ENCODE measurements around the gene PEAK1. TPM values are rescaled to one million over a fixed set of nuclear protein-coding genes. Genes with fewer than 3 reads are reported as not detected.

Gene PEAK1
- total and polyA plus RNA-seq, 10 of the 15 experiments (the other 5 are each of a cell fraction or from before 2014, with no cell fraction given): 0.62 to 24.2 (median 11.2) TPM

GRCh38 chr15:77468896-77469295, 49.0 kb upstream of the PEAK1 start:
- ATAC-seq: no peak
- no peak for TF ChIP-seq MYC (IDR thresholded peaks at IDR 0.05; ENCODE audit: insufficient read depth, insufficient read length, insufficient replicate concordance, low read length, severe bottlenecking)
- no peak for TF ChIP-seq KDM1A (IDR thresholded peaks at IDR 0.05; ENCODE audit: borderline replicate concordance)
- no peak for TF ChIP-seq BRCA1 (IDR thresholded peaks at IDR 0.05; ENCODE audit: low read depth, low read length)
- TF ChIP-seq POLR2A (IDR thresholded peaks at IDR 0.05; ENCODE audit: low read depth, low read length): no peak
- TF ChIP-seq LARP7 (IDR thresholded peaks at IDR 0.05): no peak
- TF ChIP-seq YBX1 (IDR thresholded peaks at IDR 0.05): no peak
- no peak for TF ChIP-seq DPF2 (IDR thresholded peaks at IDR 0.05)
- no peak for TF ChIP-seq CBX5 (IDR thresholded peaks at IDR 0.05; ENCODE audit: low read depth)
- no peak for TF ChIP-seq POLR2AphosphoS5 (IDR thresholded peaks at IDR 0.05; ENCODE audit: low read length)
- no peaks in the 10 kb centered on the region for H3K27me3 ChIP-seq (replicated peaks in 1 of 2; ENCODE audit: control insufficient read depth in 2 of 2, insufficient read depth in 2 of 2, low read length in 1 of 2)
- CTCF ChIA-PET: no interaction called here
- H3K4me1 ChIP-seq (ENCODE audit: control insufficient read depth, insufficient read depth, low read length): no peaks in the 10 kb centered on the region
- H3K9me3 ChIP-seq (replicated peaks; ENCODE audit: control insufficient read depth, insufficient read depth, low read length): no peaks in the 10 kb centered on the region
- intact Hi-C loops (cut with micrococcal nuclease; ENCODE audit: unreplicated experiment) (no loop called here), in situ Hi-C loops (cut with MboI) (no loop called here)
- 96% methylated on average over 3 of the region's 3 CpGs for whole genome bisulfite sequencing (ENCODE audit: insufficient coverage, insufficient replicate concordance, low lambda C conversion rate, missing lambda C conversion rate)
- H4K20me1 ChIP-seq (ENCODE audit: control insufficient read depth, insufficient read depth): no peaks in the 10 kb centered on the region
- no peak overlapping the region for H3K9ac ChIP-seq (ENCODE audit: control insufficient read depth, insufficient read depth, low read length)
- SMC1A ChIA-PET (ENCODE audit: uncharacterized antibody, unreplicated experiment): interaction anchor here (1.8 kb wide), 1 partner anchor 28 kb away, joined by 5 read pairs; no protein-coding TSS in a partner anchor
- H2AFZ ChIP-seq (ENCODE audit: control insufficient read depth, low read depth, low read length): no peak overlapping the region
- no peak overlapping the region for H3K4me2 ChIP-seq (ENCODE audit: control insufficient read depth, insufficient read depth)
- no peak for FAIRE-seq
- no TSS peak for BruUV-seq (replicated peaks)
- H3K27ac ChIP-seq (ENCODE audit: control insufficient read depth, insufficient read depth): no peak overlapping the region
- no peak for DNase-seq (ENCODE audit: low read depth, low spot score)
- POLR2A ChIA-PET: no interaction called here
- peaks cover 4 to 41% of the 10 kb centered on the region in 2 experiments for H3K36me3 ChIP-seq (ENCODE audit: control insufficient read depth in 2 of 2, insufficient read depth in 2 of 2, low read length in 1 of 2)
- no peaks in the 10 kb centered on the region for H3K79me2 ChIP-seq (ENCODE audit: control insufficient read depth, insufficient read depth, low read length)
- no peak overlapping the region for H3K4me3 ChIP-seq
- RAD21 ChIA-PET (ENCODE audit: unreplicated experiment): no interaction called here

- ChIA-PET POLR2A (interaction anchor here (0.6 kb wide), 2 partner anchors 235 to 303 kb away, joined by 3 to 6 read pairs; no protein-coding TSS in a partner anchor), SMC1A (ENCODE audit: uncharacterized antibody, unreplicated experiment) (interaction anchor here (1.0 to 1.5 kb wide), 5 partner anchors 9 to 30 kb away, joined by 3 to 4 read pairs (median 3); no protein-coding TSS in a partner anchor), RAD21 (ENCODE audit: unreplicated experiment) (interaction anchor here (1.1 kb wide), 1 partner anchor 45 kb away, joined by 4 read pairs; no protein-coding TSS in a partner anchor), CTCF (no interaction called here)
- Histone ChIP-seq H3K79me2 (ENCODE audit: control insufficient read depth, insufficient read depth, low read length) (no peaks in the 10 kb centered on the region), H3K9ac (ENCODE audit: control insufficient read depth, insufficient read depth, low read length) (no peak overlapping the region), H3K27ac (ENCODE audit: control insufficient read depth, insufficient read depth) (no peak overlapping the region), H3K36me3 (ENCODE audit: control insufficient read depth in 2 of 2, insufficient read depth in 2 of 2, low read length in 1 of 2) (peaks cover 1 to 37% of the 10 kb centered on the region in 2 experiments), H3K9me3 (replicated peaks; ENCODE audit: control insufficient read depth, insufficient read depth, low read length) (no peaks in the 10 kb centered on the region), H3K27me3 (replicated peaks in 1 of 2; ENCODE audit: control insufficient read depth in 2 of 2, insufficient read depth in 2 of 2, low read length in 1 of 2) (no peaks in the 10 kb centered on the region), H3K4me1 (ENCODE audit: control insufficient read depth, insufficient read depth, low read length) (no peaks in the 10 kb centered on the region), H3K4me3 (no peak overlapping the region), H4K20me1 (ENCODE audit: control insufficient read depth, insufficient read depth) (no peaks in the 10 kb centered on the region), H2AFZ (ENCODE audit: control insufficient read depth, low read depth, low read length) (no peak overlapping the region), H3K4me2 (ENCODE audit: control insufficient read depth, insufficient read depth) (no peak overlapping the region)
- BruUV-seq (replicated peaks): no TSS peak
- in situ Hi-C loops (cut with MboI) (no loop called here), intact Hi-C loops (cut with micrococcal nuclease; ENCODE audit: unreplicated experiment) (no loop called here)
- ATAC-seq (no peak), FAIRE-seq (no peak), DNase-seq (ENCODE audit: low read depth, low spot score) (no peak)
- WGBS (ENCODE audit: insufficient coverage, insufficient replicate concordance, low lambda C conversion rate, missing lambda C conversion rate): 100% methylated on average over 1 of the region's 1 CpG
- TF ChIP-seq ZBTB33 (IDR thresholded peaks at IDR 0.05) (no peak), SUPT20H (IDR thresholded peaks at IDR 0.05; ENCODE audit: borderline replicate concordance, control insufficient read depth, low read depth, low read length) (no peak), ZBTB40 (IDR thresholded peaks at IDR 0.05; ENCODE audit: borderline replicate concordance) (no peak), RFX5 (IDR thresholded peaks at IDR 0.05; ENCODE audit: low read depth, low read length) (no peak)
Observed at GRCh38 chr15:77466521-77466920, 46.6 kb upstream of the PEAK1 start.

Data from GM12878 (cell line).